Heart left ventricle (tissue), 13 donors: ENCODE data around the gene AFF1.

Experiments used
- POLR2A ChIP-seq, 2 donors: fragments of 450-650 bp; IDR thresholded peaks; one replicate each; pipeline ENCODE4 v1.6.1; 2017; ENCODE audit warnings: antibody characterized with exemption in 2 of 2, mild to moderate bottlenecking in 2 of 2, moderate library complexity in 2 of 2
- TF ChIP-seq, protein P1 (sequence below), 12 donors: fragments of 200-600 bp; sonication (generic) in 4 of 12; IDR thresholded peaks; one replicate each; pipeline versions ENCODE4 v1.5.0 to v1.8.0; 2018 to 2022; ENCODE audit warnings: antibody characterized with exemption in 12 of 12, mild to moderate bottlenecking in 5 of 12
- donor health status: ischemic (EF 13 %, LVEDD 7.1; RV severe dilation, severe dysfunction).
- donor health status: DM: no; HTN: yes; CAD: no.
- donor health status: DM: no; HTN: no; CAD: no.
- donor health status: ischemic (EF 25% LVEDD 6.9; RV normal size, moderate dysfunction).
- donor health status: ischemic (EF 25% LVEDD 5.7; RV mildly dilated, moderate dysfunction).
- donor health status: ischemic (EF 35%, LVEDD 5.7; RV mildly dilated, moderate dysfunction).
- donor health status: nonischemic (EF 11% LVEDD 7.7; RV severe dilation, severe dysfunction).
- donor health status: DM: yes; HTN: yes; CAD: no.
- donor health status: PGD.
- donor health status: ischemic (EF 29% LVEDD 5.4; RV normal size, mild dysfunction).
- donor health status: nonischemic (EF 23%, LVEDD 6.1; RV moderate dilation, normal function).

- TF ChIP-seq, protein P1, sequence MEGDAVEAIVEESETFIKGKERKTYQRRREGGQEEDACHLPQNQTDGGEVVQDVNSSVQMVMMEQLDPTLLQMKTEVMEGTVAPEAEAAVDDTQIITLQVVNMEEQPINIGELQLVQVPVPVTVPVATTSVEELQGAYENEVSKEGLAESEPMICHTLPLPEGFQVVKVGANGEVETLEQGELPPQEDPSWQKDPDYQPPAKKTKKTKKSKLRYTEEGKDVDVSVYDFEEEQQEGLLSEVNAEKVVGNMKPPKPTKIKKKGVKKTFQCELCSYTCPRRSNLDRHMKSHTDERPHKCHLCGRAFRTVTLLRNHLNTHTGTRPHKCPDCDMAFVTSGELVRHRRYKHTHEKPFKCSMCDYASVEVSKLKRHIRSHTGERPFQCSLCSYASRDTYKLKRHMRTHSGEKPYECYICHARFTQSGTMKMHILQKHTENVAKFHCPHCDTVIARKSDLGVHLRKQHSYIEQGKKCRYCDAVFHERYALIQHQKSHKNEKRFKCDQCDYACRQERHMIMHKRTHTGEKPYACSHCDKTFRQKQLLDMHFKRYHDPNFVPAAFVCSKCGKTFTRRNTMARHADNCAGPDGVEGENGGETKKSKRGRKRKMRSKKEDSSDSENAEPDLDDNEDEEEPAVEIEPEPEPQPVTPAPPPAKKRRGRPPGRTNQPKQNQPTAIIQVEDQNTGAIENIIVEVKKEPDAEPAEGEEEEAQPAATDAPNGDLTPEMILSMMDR (IDR thresholded peaks at IDR 0.05), result no peak
- TF ChIP-seq POLR2A (IDR thresholded peaks at IDR 0.05), result no peak
Observed at GRCh38 chr4:86921608-86922252, 13.1 kb upstream of the AFF1 start.
